ENCODE results near the gene ZFP92.

- TF ChIP-seq EZH2 (IDR thresholded peaks at IDR 0.05; ENCODE audit: borderline replicate concordance, insufficient read depth, low read length, poor library complexity, severe bottlenecking) (no peak), CTCF (IDR thresholded peaks at IDR 0.05; ENCODE audit: poor library complexity, severe bottlenecking) (no peak), EP300 (conservative IDR thresholded peaks at IDR 0.05; ENCODE audit: poor library complexity, severe bottlenecking) (no peak), POLR2AphosphoS5 (IDR thresholded peaks at IDR 0.05) (no peak)
- TF ChIP-seq, protein P1, sequence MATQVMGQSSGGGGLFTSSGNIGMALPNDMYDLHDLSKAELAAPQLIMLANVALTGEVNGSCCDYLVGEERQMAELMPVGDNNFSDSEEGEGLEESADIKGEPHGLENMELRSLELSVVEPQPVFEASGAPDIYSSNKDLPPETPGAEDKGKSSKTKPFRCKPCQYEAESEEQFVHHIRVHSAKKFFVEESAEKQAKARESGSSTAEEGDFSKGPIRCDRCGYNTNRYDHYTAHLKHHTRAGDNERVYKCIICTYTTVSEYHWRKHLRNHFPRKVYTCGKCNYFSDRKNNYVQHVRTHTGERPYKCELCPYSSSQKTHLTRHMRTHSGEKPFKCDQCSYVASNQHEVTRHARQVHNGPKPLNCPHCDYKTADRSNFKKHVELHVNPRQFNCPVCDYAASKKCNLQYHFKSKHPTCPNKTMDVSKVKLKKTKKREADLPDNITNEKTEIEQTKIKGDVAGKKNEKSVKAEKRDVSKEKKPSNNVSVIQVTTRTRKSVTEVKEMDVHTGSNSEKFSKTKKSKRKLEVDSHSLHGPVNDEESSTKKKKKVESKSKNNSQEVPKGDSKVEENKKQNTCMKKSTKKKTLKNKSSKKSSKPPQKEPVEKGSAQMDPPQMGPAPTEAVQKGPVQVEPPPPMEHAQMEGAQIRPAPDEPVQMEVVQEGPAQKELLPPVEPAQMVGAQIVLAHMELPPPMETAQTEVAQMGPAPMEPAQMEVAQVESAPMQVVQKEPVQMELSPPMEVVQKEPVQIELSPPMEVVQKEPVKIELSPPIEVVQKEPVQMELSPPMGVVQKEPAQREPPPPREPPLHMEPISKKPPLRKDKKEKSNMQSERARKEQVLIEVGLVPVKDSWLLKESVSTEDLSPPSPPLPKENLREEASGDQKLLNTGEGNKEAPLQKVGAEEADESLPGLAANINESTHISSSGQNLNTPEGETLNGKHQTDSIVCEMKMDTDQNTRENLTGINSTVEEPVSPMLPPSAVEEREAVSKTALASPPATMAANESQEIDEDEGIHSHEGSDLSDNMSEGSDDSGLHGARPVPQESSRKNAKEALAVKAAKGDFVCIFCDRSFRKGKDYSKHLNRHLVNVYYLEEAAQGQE (IDR thresholded peaks at IDR 0.05; ENCODE audit: borderline replicate concordance): no peak
Observed at GRCh38 chrX:153377727-153378126, 33.5 kb upstream of the ZFP92 start.

Measured in neural cell (in vitro differentiated cells).